Prostate gland (tissue), 2 donors: Measurements from ENCODE around the gene SLC49A3.

Source experiments
- POLR2AphosphoS5 ChIP-seq: sonication (generic); formaldehyde crosslinking; IDR thresholded peaks from one replicate; pipeline ENCODE4 v1.6.1; 2017; ENCODE audit warnings: antibody characterized with exemption
- TF ChIP-seq, protein P1 (sequence below), 4 experiments: fragments of 200-600 bp in 2 of 4; fragments of 450-650 bp in 2 of 4; sonication (generic) in 2 of 4; IDR thresholded peaks; 1 replicate in 3 of 4; 2 replicates in 1 of 4; pipeline ENCODE4 v1.5.1; 2016 to 2019; ENCODE audit warnings: antibody characterized with exemption in 4 of 4, mild to moderate bottlenecking in 2 of 4, moderate library complexity in 2 of 4

DNA sequence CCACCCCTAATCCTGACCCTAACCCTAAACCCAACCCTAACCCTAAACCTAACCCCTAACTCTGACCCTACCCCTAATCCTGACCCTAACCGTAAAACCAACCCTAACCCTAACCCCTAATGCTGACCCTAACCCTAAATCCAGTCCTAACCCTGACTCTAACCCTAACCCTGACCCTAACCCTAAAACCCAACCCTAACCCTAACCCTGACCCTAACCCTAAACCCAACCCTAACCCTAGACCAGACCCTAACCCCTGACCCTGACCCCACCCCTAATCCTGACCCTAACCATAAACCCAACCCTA, 16.0 kb upstream of the SLC49A3 start:
- TF ChIP-seq, protein P1, sequence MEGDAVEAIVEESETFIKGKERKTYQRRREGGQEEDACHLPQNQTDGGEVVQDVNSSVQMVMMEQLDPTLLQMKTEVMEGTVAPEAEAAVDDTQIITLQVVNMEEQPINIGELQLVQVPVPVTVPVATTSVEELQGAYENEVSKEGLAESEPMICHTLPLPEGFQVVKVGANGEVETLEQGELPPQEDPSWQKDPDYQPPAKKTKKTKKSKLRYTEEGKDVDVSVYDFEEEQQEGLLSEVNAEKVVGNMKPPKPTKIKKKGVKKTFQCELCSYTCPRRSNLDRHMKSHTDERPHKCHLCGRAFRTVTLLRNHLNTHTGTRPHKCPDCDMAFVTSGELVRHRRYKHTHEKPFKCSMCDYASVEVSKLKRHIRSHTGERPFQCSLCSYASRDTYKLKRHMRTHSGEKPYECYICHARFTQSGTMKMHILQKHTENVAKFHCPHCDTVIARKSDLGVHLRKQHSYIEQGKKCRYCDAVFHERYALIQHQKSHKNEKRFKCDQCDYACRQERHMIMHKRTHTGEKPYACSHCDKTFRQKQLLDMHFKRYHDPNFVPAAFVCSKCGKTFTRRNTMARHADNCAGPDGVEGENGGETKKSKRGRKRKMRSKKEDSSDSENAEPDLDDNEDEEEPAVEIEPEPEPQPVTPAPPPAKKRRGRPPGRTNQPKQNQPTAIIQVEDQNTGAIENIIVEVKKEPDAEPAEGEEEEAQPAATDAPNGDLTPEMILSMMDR (IDR thresholded peaks at IDR 0.05) = no peak
- no peak for TF ChIP-seq POLR2AphosphoS5
